ENCODE results near the gene LHB.
A peak's percentile ranks its signal among the peaks of the same experiment; 100 is the strongest.

DNA sequence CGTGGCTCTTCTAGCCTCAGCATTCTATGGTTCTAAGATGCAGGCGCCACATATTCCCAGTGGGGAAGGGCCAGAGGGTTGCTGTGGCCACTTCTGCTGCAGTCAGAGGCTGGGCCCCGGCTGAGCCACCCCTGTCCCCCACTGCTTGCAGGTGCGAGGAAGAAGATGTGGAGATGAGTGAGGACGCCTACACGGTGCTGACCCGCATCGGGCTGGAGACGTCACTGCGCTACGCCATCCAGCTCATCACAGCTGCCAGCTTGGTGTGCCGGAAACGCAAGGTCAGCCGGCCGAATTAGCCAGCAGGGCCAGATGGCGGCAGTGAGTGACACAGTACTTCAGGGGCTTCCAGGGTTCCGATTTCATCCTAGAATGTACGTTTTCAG is 2.0 kb downstream of the LHB start:
- TF ChIP-seq, protein P1, sequence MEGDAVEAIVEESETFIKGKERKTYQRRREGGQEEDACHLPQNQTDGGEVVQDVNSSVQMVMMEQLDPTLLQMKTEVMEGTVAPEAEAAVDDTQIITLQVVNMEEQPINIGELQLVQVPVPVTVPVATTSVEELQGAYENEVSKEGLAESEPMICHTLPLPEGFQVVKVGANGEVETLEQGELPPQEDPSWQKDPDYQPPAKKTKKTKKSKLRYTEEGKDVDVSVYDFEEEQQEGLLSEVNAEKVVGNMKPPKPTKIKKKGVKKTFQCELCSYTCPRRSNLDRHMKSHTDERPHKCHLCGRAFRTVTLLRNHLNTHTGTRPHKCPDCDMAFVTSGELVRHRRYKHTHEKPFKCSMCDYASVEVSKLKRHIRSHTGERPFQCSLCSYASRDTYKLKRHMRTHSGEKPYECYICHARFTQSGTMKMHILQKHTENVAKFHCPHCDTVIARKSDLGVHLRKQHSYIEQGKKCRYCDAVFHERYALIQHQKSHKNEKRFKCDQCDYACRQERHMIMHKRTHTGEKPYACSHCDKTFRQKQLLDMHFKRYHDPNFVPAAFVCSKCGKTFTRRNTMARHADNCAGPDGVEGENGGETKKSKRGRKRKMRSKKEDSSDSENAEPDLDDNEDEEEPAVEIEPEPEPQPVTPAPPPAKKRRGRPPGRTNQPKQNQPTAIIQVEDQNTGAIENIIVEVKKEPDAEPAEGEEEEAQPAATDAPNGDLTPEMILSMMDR (IDR thresholded peaks at IDR 0.05; ENCODE audit: borderline replicate concordance, extremely low read depth, low read length, poor library complexity, severe bottlenecking), result peak; percentile 2
- TF ChIP-seq EZH2 (IDR thresholded peaks at IDR 0.05; ENCODE audit: borderline replicate concordance, low read depth, low read length, severe bottlenecking), result no peak
